ENCODE results near the gene MXRA8. TPM values are rescaled to one million over a fixed set of nuclear protein-coding genes. Genes with fewer than 3 reads are reported as not detected.
A peak's percentile ranks its signal among the peaks of the same experiment; 100 is the strongest.

Gene MXRA8
- total and polyA plus RNA-seq, 9 of the 15 experiments (the other 6 are each of a cell fraction or from before 2014, with no cell fraction given) = 0.66 to 11.3 (median 6.3) TPM

DNA sequence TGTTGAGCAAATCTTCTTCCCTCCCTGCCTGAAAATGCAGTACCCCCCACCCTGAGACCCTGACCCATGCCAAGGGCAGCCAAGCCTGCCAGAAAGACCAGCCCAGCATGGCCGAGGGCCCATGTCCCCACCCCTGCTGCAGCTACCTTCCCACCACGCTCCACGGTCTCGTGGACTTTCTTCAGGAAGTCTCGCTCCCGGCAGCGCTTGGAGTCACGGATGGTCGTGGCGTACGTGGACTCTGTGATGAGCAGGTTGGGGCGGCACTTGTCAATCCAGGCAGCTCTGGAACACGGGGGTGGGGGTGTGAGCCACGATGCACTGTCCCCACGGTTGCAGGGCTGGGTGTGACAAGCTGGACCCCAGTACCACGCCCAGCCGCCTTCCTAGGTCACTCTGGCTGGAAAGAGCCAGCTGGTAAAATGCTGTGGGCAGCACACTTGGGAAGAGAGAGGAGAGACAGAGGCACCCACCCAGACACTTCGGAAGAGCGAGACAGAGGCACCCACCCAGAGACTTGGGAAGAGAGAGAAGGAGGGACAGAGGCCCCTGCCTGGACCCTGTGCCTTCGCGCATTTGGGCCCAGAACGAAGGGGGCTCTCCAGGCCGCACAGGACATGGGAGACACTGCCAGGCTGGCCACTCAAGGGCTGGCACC lies 43.5 kb downstream of the MXRA8 start (continued):
- TF ChIP-seq ZFX (CRISPR knock-in tag; IDR thresholded peaks at IDR 0.05) = 0 out of 2 replicates have a peak, but pooled peaks have one; percentile 1
- TF ChIP-seq, protein P1, sequence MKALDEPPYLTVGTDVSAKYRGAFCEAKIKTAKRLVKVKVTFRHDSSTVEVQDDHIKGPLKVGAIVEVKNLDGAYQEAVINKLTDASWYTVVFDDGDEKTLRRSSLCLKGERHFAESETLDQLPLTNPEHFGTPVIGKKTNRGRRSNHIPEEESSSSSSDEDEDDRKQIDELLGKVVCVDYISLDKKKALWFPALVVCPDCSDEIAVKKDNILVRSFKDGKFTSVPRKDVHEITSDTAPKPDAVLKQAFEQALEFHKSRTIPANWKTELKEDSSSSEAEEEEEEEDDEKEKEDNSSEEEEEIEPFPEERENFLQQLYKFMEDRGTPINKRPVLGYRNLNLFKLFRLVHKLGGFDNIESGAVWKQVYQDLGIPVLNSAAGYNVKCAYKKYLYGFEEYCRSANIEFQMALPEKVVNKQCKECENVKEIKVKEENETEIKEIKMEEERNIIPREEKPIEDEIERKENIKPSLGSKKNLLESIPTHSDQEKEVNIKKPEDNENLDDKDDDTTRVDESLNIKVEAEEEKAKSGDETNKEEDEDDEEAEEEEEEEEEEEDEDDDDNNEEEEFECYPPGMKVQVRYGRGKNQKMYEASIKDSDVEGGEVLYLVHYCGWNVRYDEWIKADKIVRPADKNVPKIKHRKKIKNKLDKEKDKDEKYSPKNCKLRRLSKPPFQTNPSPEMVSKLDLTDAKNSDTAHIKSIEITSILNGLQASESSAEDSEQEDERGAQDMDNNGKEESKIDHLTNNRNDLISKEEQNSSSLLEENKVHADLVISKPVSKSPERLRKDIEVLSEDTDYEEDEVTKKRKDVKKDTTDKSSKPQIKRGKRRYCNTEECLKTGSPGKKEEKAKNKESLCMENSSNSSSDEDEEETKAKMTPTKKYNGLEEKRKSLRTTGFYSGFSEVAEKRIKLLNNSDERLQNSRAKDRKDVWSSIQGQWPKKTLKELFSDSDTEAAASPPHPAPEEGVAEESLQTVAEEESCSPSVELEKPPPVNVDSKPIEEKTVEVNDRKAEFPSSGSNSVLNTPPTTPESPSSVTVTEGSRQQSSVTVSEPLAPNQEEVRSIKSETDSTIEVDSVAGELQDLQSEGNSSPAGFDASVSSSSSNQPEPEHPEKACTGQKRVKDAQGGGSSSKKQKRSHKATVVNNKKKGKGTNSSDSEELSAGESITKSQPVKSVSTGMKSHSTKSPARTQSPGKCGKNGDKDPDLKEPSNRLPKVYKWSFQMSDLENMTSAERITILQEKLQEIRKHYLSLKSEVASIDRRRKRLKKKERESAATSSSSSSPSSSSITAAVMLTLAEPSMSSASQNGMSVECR (CRISPR knock-in tag; IDR thresholded peaks at IDR 0.05) = 0 out of 2 replicates have a peak, but pooled peaks have one; percentile 27

DNA sequence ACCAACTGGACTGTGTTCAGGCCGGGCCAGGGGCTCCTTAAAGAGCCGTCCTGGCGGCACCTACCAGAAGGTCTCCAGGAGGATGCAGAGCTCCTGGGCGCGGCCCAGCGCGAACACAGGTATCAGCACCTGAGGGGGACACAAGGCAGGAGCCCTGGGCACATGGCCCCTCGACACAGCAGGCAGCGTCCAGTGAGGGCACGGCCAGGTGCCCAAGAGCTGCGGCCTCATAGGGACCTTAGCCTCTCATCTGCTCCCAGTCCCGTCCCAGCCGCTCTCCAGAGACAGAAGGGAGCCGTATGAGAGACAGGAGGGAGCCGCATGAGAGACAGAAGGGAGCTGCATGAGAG lies 44.1 kb downstream of the MXRA8 start:
- Histone ChIP-seq H3K9me1 (ENCODE audit: control insufficient read depth, insufficient read depth, low read length) (peaks cover under 1% of the 10 kb centered on the region), H3K27ac (ENCODE audit: extremely low read depth, low read depth, low read length) (no peak overlapping the region), H3K27me3 (ENCODE audit: control insufficient read depth in 2 of 2, insufficient read depth in 2 of 2, low read length in 2 of 2) (no peaks in the 10 kb centered on the region), H3K79me2 (ENCODE audit: control insufficient read depth, insufficient read depth, low read length) (peaks cover 37% of the 10 kb centered on the region), H3K9me3 (replicated peaks; ENCODE audit: control insufficient read depth, insufficient read depth, low read depth, low read length) (no peaks in the 10 kb centered on the region), H3K9ac (ENCODE audit: insufficient read depth in 1 of 2, low read depth in 2 of 2, low read length in 2 of 2) (peak overlapping the region in 1 of 2 experiments; percentile 84; a peak in 2 of 4 replicates), H3K4me2 (ENCODE audit: insufficient read depth, low read length) (no peak overlapping the region), H2AFZ (ENCODE audit: low read depth, low read length) (no peak overlapping the region), H3K4me1 (replicated peaks in 1 of 2; ENCODE audit: control insufficient read depth in 2 of 2, insufficient read depth in 2 of 2, low read length in 2 of 2) (peaks cover 30 to 88% of the 10 kb centered on the region in 2 experiments), H3K36me3 (ENCODE audit: control insufficient read depth, insufficient read depth, low read length) (peaks cover 89% of the 10 kb centered on the region), H3K4me3 (no peak overlapping the region), H4K20me1 (replicated peaks; ENCODE audit: control insufficient read depth, insufficient read depth, low read length) (peaks cover 16% of the 10 kb centered on the region)
- DNase-seq (ENCODE audit: extremely low read depth in 1 of 4, low spot score in 3 of 4) = no peak
- intact Hi-C loops (cut with micrococcal nuclease) (no loop called here), in situ Hi-C loops (cut with MboI) (no loop called here)
- WGBS (ENCODE audit: insufficient coverage, low coverage, missing lambda C conversion rate) = 95% methylated on average over 13 of the region's 15 CpGs
- ChIA-PET CTCF (ENCODE audit: low intra/inter-chr PET ratio) (no interaction called here), POLR2A (interaction anchor here (0.6 to 2.4 kb wide), 5 partner anchors 9 to 217 kb away, joined by 3 to 9 read pairs (median 5); no protein-coding TSS in a partner anchor)
- ATAC-seq = no peak
- no peak for FAIRE-seq
- no TSS peak for BruUV-seq (replicated peaks)
- TF ChIP-seq FIP1L1 (IDR thresholded peaks at IDR 0.05; ENCODE audit: low read depth, low read length, poor library complexity, severe bottlenecking) = peak; percentile 45
- no peak for TF ChIP-seq EWSR1 (IDR thresholded peaks at IDR 0.05; ENCODE audit: borderline replicate concordance, low read depth, partially characterized antibody)
- peak; percentile 64; the same call in 1 of the 2 replicates for TF ChIP-seq POLR2AphosphoS2 (IDR thresholded peaks at IDR 0.05; ENCODE audit: low read length)
- TF ChIP-seq HDAC2 (IDR thresholded peaks at IDR 0.05) = no peak
- TF ChIP-seq IRF2 (CRISPR knock-in tag; IDR thresholded peaks at IDR 0.05) = no peak
- TF ChIP-seq EZH2 (IDR thresholded peaks at IDR 0.05; ENCODE audit: borderline replicate concordance, low read depth, low read length) = no peak
- TF ChIP-seq ARHGAP35 (IDR thresholded peaks at IDR 0.05; ENCODE audit: partially characterized antibody) = no peak
- TF ChIP-seq POLR2G (IDR thresholded peaks at IDR 0.05; ENCODE audit: low read depth, low read length) = peak; percentile 63; the same call in 1 of the 2 replicates
- TF ChIP-seq, protein P2, sequence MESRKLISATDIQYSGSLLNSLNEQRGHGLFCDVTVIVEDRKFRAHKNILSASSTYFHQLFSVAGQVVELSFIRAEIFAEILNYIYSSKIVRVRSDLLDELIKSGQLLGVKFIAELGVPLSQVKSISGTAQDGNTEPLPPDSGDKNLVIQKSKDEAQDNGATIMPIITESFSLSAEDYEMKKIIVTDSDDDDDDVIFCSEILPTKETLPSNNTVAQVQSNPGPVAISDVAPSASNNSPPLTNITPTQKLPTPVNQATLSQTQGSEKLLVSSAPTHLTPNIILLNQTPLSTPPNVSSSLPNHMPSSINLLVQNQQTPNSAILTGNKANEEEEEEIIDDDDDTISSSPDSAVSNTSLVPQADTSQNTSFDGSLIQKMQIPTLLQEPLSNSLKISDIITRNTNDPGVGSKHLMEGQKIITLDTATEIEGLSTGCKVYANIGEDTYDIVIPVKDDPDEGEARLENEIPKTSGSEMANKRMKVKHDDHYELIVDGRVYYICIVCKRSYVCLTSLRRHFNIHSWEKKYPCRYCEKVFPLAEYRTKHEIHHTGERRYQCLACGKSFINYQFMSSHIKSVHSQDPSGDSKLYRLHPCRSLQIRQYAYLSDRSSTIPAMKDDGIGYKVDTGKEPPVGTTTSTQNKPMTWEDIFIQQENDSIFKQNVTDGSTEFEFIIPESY (CRISPR knock-in tag; IDR thresholded peaks at IDR 0.05) = peak; percentile 76
- 0 out of 2 replicates have a peak, but pooled peaks have one; percentile 26 for TF ChIP-seq ZC3H4 (CRISPR knock-in tag; IDR thresholded peaks at IDR 0.05; ENCODE audit: borderline replicate concordance)
- TF ChIP-seq ZNF146 (CRISPR knock-in tag; IDR thresholded peaks at IDR 0.05; ENCODE audit: unreplicated experiment) = no peak
- TF ChIP-seq SMARCC2 (IDR thresholded peaks at IDR 0.05; ENCODE audit: low read depth) = no peak
